ENCODE measurements around the gene PHF1.

PHF1 gene

GRCh38 chr6:33407132-33407718 lies 3.6 kb upstream of the PHF1 start:
- no peak overlapping the region for H2AFZ ChIP-seq (ENCODE audit: low read length)
- no peaks in the 10 kb centered on the region for H3K27me3 ChIP-seq (ENCODE audit: insufficient read depth, low read length, poor library complexity, severe bottlenecking)
- H3K4me2 ChIP-seq (ENCODE audit: low read depth, low read length, poor library complexity, severe bottlenecking) = no peak overlapping the region
- H3K9me3 ChIP-seq (ENCODE audit: insufficient read depth, low read depth, low read length) = no peaks in the 10 kb centered on the region
- H3K4me3 ChIP-seq (ENCODE audit: low read length, poor library complexity, severe bottlenecking) = no peak overlapping the region
- H3F3A ChIP-seq (ENCODE audit: low read depth) = peaks cover 19% of the 10 kb centered on the region
- peaks cover 17% of the 10 kb centered on the region for H3K4me1 ChIP-seq (ENCODE audit: insufficient read depth, low read length, poor library complexity, severe bottlenecking)
- peak; percentile 42; the same call in 1 of the 2 replicates for TF ChIP-seq CTCF (conservative IDR thresholded peaks at IDR 0.05; ENCODE audit: low read length)
- TF ChIP-seq EZH2phosphoT487 (IDR thresholded peaks at IDR 0.05; ENCODE audit: borderline replicate concordance) = no peak
- H3K9me2 ChIP-seq (replicated peaks; ENCODE audit: low read depth, low read length) = no peaks in the 10 kb centered on the region
- H3K9ac ChIP-seq (ENCODE audit: low read depth, low read length, poor library complexity, severe bottlenecking) = no peak overlapping the region
- H3K36me3 ChIP-seq (ENCODE audit: insufficient read depth, low read length) = peaks cover 63% of the 10 kb centered on the region; the same call in 1 of the 2 replicates
- H4K20me1 ChIP-seq (ENCODE audit: insufficient read depth, low read length, poor library complexity, severe bottlenecking) = peaks cover 24% of the 10 kb centered on the region
- peaks cover 41% of the 10 kb centered on the region; the same call in 1 of the 2 replicates for H3K79me2 ChIP-seq (ENCODE audit: insufficient read depth, low read length)

GRCh38 chr6:33410050-33410710 lies 634 bp upstream of the PHF1 start:
- H4K20me1 ChIP-seq (ENCODE audit: insufficient read depth, low read length, poor library complexity, severe bottlenecking) = peaks cover 23% of the 10 kb centered on the region
- no peaks in the 10 kb centered on the region for H3K9me2 ChIP-seq (replicated peaks; ENCODE audit: low read depth, low read length)
- peaks cover 21% of the 10 kb centered on the region for H3K4me1 ChIP-seq (ENCODE audit: insufficient read depth, low read length, poor library complexity, severe bottlenecking)
- H3F3A ChIP-seq (ENCODE audit: low read depth) = peaks cover 19% of the 10 kb centered on the region
- H3K9me3 ChIP-seq (ENCODE audit: insufficient read depth, low read depth, low read length) = no peaks in the 10 kb centered on the region
- H2AFZ ChIP-seq (ENCODE audit: low read length) = peak overlapping the region; percentile 44
- no peaks in the 10 kb centered on the region for H3K27me3 ChIP-seq (ENCODE audit: insufficient read depth, low read length, poor library complexity, severe bottlenecking)
- peaks cover 35% of the 10 kb centered on the region; the same call in 1 of the 2 replicates for H3K36me3 ChIP-seq (ENCODE audit: insufficient read depth, low read length)
- H3K4me2 ChIP-seq (ENCODE audit: low read depth, low read length, poor library complexity, severe bottlenecking) = peak overlapping the region; percentile 98
- peak overlapping the region; percentile 82 for H3K9ac ChIP-seq (ENCODE audit: low read depth, low read length, poor library complexity, severe bottlenecking)
- peaks cover 35% of the 10 kb centered on the region; the same call in 1 of the 2 replicates for H3K79me2 ChIP-seq (ENCODE audit: insufficient read depth, low read length)
- peak overlapping the region; percentile 82 for H3K4me3 ChIP-seq (ENCODE audit: low read length, poor library complexity, severe bottlenecking)
- TF ChIP-seq EZH2phosphoT487 (IDR thresholded peaks at IDR 0.05; ENCODE audit: borderline replicate concordance) (no peak), CTCF (conservative IDR thresholded peaks at IDR 0.05; ENCODE audit: low read length) (no peak)

GRCh38 chr6:33411632-33412005 lies 805 bp downstream of the PHF1 start:
- H3F3A ChIP-seq (ENCODE audit: low read depth) = peaks cover 19% of the 10 kb centered on the region
- H2AFZ ChIP-seq (ENCODE audit: low read length) = peak overlapping the region; percentile 35; the same call in 1 of the 2 replicates
- H3K79me2 ChIP-seq (ENCODE audit: insufficient read depth, low read length) = peaks cover 46% of the 10 kb centered on the region
- H3K4me3 ChIP-seq (ENCODE audit: low read length, poor library complexity, severe bottlenecking) = peak overlapping the region; percentile 82
- H3K9ac ChIP-seq (ENCODE audit: low read depth, low read length, poor library complexity, severe bottlenecking) = peak overlapping the region; percentile 82
- H3K36me3 ChIP-seq (ENCODE audit: insufficient read depth, low read length) = peaks cover 20% of the 10 kb centered on the region; the same call in 1 of the 2 replicates
- H3K9me2 ChIP-seq (replicated peaks; ENCODE audit: low read depth, low read length) = no peaks in the 10 kb centered on the region
- H3K9me3 ChIP-seq (ENCODE audit: insufficient read depth, low read depth, low read length) = no peaks in the 10 kb centered on the region
- H3K27me3 ChIP-seq (ENCODE audit: insufficient read depth, low read length, poor library complexity, severe bottlenecking) = no peaks in the 10 kb centered on the region
- peaks cover 35% of the 10 kb centered on the region for H3K4me1 ChIP-seq (ENCODE audit: insufficient read depth, low read length, poor library complexity, severe bottlenecking)
- H3K4me2 ChIP-seq (ENCODE audit: low read depth, low read length, poor library complexity, severe bottlenecking) = peak overlapping the region; percentile 98
- H4K20me1 ChIP-seq (ENCODE audit: insufficient read depth, low read length, poor library complexity, severe bottlenecking) = peaks cover 34% of the 10 kb centered on the region
- TF ChIP-seq EZH2phosphoT487 (IDR thresholded peaks at IDR 0.05; ENCODE audit: borderline replicate concordance) (no peak), CTCF (conservative IDR thresholded peaks at IDR 0.05; ENCODE audit: low read length) (no peak)

Data from Loucy (cell line).